SH-SY5Y (cell line): ENCODE results near the gene SIGLEC15.

Experiments used
- GATA2 ChIP-seq: IDR thresholded peaks from 2 replicates; pipeline ENCODE4 v1.6.1; 2011; ENCODE audit warnings: mild to moderate bottlenecking, low read depth, low read length
- GATA3 ChIP-seq: IDR thresholded peaks from 2 replicates; pipeline ENCODE4 v1.6.1; 2011; ENCODE audit warnings: low read depth, mild to moderate bottlenecking, low read length, moderate library complexity

- TF ChIP-seq GATA2 = no peak
- no peak for TF ChIP-seq GATA3
These were observed 17.5 kb downstream of the SIGLEC15 start for GRCh38 chr18:45843019-45843418.
